ENCODE data around the gene ARPC1A. TPM values are rescaled to one million over a fixed set of nuclear protein-coding genes. Genes with fewer than 3 reads are reported as not detected.

ARPC1A gene
- total and polyA plus RNA-seq, 2 of the 8 experiments (the other 6 are each of a cell fraction or from before 2014, with no cell fraction given), result 123 to 155 TPM

GRCh38 chr7:99320371-99320770, 5.3 kb upstream of the ARPC1A start:
- WGBS, 2 experiments (ENCODE audit: extremely low coverage in 1 of 2, insufficient coverage in 1 of 2, insufficient read length in 1 of 2, insufficient replicate concordance in 2 of 2, low coverage in 1 of 2, low lambda C conversion rate in 2 of 2, missing lambda C conversion rate in 1 of 2), result 68% methylated on average over 4 of the region's 4 CpGs; no CpG with 5 or more reads in 1 of the 2 experiments
- H3K27me3 ChIP-seq (replicated peaks in 1 of 4; ENCODE audit: control insufficient read depth in 3 of 4, extremely low read depth in 1 of 4, insufficient read depth in 3 of 4, low read length in 3 of 4), result no peaks in the 10 kb centered on the region
- ChIA-PET CTCF (ENCODE audit: partially characterized antibody) (interaction anchor here (0.7 to 8.3 kb wide), 4 partner anchors 7 to 294 kb away, joined by 3 to 50 read pairs (median 4); no protein-coding TSS in a partner anchor), POLR2A (ENCODE audit: partially characterized antibody) (interaction anchor here (0.8 to 2.2 kb wide), 3 partner anchors 15 to 88 kb away, joined by 3 to 7 read pairs (median 3); partner anchors contain the start of genes BUD31 and PDAP1)
- H2BK120ac ChIP-seq (replicated peaks; ENCODE audit: low read depth, low read length), result no peak overlapping the region
- H2BK20ac ChIP-seq (ENCODE audit: low read length), result no peak overlapping the region
- no peaks in the 10 kb centered on the region for H3K9me3 ChIP-seq (ENCODE audit: insufficient read depth in 2 of 2, low read depth in 1 of 2, low read length in 1 of 2)
- FAIRE-seq, result no peak
- no peak overlapping the region for H2BK15ac ChIP-seq (ENCODE audit: low read length)
- peaks cover 0 to 5% (median 1%) of the 10 kb centered on the region in 4 experiments; a peak in 2 of 7 replicates for H3K4me1 ChIP-seq (replicated peaks in 1 of 4; ENCODE audit: control insufficient read depth in 3 of 4, insufficient read depth in 4 of 4, low read length in 3 of 4)
- H2BK5ac ChIP-seq (ENCODE audit: low read depth, low read length), result no peak overlapping the region
- no peak overlapping the region for H2AFZ ChIP-seq (ENCODE audit: low read length)
- no peak for DNase-seq (ENCODE audit: low read depth in 1 of 2, low spot score in 2 of 2)
- no peaks in the 10 kb centered on the region for H4K20me1 ChIP-seq (replicated peaks in 1 of 2; ENCODE audit: control insufficient read depth in 1 of 2, insufficient read depth in 2 of 2, low read length in 2 of 2)
- H3K27ac ChIP-seq (ENCODE audit: low read depth, low read length), result no peak overlapping the region
- H3K23ac ChIP-seq (ENCODE audit: insufficient read length), result no peak overlapping the region
- H3K14ac ChIP-seq (ENCODE audit: insufficient read length), result no peak overlapping the region
- no peak overlapping the region for H4K8ac ChIP-seq (ENCODE audit: extremely low read depth, insufficient read depth, low read length)
- H3K9ac ChIP-seq (replicated peaks in 1 of 4; ENCODE audit: extremely low read depth in 1 of 4, low read depth in 3 of 4, low read length in 3 of 4), result no peak overlapping the region
- no peak overlapping the region for H3K4ac ChIP-seq (replicated peaks; ENCODE audit: insufficient read length, low read depth, low read length)
- H3K18ac ChIP-seq (ENCODE audit: extremely low read depth, low read length), result no peak overlapping the region
- H4K5ac ChIP-seq (ENCODE audit: insufficient read length, low read depth, low read length), result no peak overlapping the region
- H2AK5ac ChIP-seq (ENCODE audit: low read depth, low read length), result no peak overlapping the region
- H3K4me2 ChIP-seq (ENCODE audit: insufficient read depth in 1 of 2, low read depth in 2 of 2, low read length in 2 of 2), result no peak overlapping the region
- no peak overlapping the region for H2BK12ac ChIP-seq (ENCODE audit: low read depth, low read length)
- H3K79me2 ChIP-seq (ENCODE audit: control insufficient read depth in 1 of 2, insufficient read depth in 2 of 2, low read length in 2 of 2), result no peaks in the 10 kb centered on the region
- H3K56ac ChIP-seq (replicated peaks; ENCODE audit: insufficient read length, low read depth, low read length), result no peak overlapping the region
- no peaks in the 10 kb centered on the region for H3K23me2 ChIP-seq (ENCODE audit: low read depth, low read length)
- H3K4me3 ChIP-seq (ENCODE audit: extremely low read depth in 1 of 4, insufficient read depth in 2 of 4, low read depth in 3 of 4, low read length in 4 of 4), result no peak overlapping the region
- no peaks in the 10 kb centered on the region for H3K36me3 ChIP-seq (ENCODE audit: control insufficient read depth in 2 of 4, insufficient read depth in 4 of 4, low read length in 3 of 4)
- no peaks in the 10 kb centered on the region for H3K79me1 ChIP-seq (ENCODE audit: low read depth, low read length)
- no peak overlapping the region for H4K91ac ChIP-seq (replicated peaks; ENCODE audit: insufficient read length, low read length)
